HG03565 (cell line): ENCODE measurements around the gene ZNF827.

Source experiments
- ATAC-seq: cut with Tn5 transposase; IDR thresholded peaks from one replicate; pipeline ENCODE4 v1.9.1; 2021; ENCODE audit warnings: mild to moderate bottlenecking, moderate library complexity; ENCODE audit not compliant: unreplicated experiment

The ZNF827 gene

GRCh38 chr4:145808021-145808650, 130.5 kb downstream of the ZNF827 start:
- ATAC-seq = peak; percentile 67

DNA sequence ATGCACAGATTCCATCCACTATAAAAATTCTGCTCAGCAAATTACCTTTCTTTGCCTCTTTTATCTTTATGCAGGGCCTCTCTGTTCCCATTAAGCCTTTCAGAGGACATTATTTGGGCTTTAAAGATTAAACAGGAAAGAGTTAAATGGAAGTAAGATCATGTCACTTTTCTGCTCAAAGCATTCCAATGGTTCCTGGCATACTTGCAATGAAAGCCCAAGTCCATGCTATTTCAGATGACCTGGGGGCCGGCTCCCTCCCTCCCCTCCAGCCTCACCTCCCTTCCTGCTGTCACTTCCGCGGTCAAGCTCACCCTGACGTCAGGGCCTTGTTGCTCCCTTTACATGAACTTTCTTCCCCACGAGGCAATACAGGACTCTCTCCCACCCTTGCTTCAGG, 133.1 kb downstream of the ZNF827 start:
- no peak for ATAC-seq

- ATAC-seq = no peak
Observed at GRCh38 chr4:145804116-145804515, 134.5 kb downstream of the ZNF827 start.

DNA sequence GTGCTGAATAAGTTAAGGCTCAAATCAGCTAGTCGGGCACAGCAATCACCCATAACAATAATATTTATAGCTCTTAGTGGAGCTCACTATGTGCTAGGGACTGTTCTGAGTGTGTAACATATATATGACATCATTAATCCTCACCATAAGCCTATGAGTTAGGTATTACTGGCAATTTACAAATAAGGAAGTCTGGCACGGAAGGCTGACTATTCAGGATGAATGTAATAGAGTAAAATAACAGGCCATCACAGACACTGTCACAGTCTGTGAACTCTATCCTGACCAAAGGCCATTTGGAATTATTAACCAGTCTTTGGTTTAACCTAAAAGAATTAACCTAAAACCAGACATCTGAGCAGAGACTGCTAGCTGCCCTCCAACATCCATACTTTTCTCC, 139.4 kb downstream of the ZNF827 start:
- no peak for ATAC-seq

- no peak for ATAC-seq
Observed at GRCh38 chr4:145797278-145797677, 141.3 kb downstream of the ZNF827 start.

GRCh38 chr4:145796346-145796745, 142.3 kb downstream of the ZNF827 start:
- ATAC-seq = no peak

DNA sequence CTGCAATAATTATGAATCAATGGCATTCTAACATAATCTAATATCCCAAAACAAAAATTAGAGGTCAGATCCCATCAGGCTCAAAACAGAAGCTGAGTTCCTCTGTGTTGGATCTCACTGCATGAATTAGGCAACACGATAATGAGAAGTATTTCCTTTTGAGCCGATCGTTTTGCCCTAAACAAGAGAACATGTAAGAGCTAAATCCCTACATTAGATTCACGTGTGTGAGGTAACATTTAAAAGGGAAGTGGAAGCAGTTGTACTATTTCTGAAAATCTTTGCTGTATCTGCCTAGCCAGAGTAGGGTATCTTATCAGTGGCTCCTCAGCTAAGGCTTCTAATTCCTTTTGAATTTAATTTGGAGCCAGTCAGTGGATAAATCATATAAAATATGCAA, 143.1 kb downstream of the ZNF827 start:
- no peak for ATAC-seq

DNA sequence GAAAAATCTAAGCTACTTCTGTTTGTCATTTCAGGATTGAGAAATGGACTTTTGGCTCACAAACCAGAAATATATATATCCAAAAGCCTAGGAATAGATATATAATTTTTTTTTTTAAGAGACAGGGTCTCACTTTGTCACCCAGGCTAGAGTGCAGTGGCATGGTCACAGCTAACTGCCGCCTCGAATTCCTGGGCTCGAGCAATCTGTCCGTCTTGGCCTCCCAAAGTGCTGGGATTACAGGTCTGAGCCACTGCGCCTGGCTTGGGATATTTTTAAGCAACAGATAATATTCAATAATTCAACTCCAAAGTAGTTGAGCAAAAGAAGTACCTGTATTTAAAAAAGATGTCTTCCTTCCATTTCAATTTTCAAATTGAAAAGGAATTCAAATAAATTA, 146.2 kb downstream of the ZNF827 start:
- ATAC-seq = no peak

DNA sequence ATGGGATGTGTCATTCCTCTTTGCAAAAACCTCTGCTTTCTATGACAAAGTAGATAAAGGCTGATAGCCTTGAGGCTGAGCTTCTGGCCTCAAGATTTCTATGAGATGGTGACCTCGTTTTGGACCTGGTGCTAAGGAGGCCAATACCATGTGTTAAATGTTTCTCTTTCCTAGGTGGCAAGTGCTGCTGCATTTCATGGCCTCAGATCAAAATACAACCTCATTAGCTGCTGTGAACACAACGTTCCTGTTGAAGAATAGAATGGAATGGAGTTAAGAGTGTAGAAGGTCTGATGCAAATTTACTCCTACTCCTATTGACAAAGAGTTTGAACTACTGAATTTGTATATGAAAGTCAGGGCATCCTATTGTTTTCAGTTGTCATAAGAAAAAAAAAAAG, 146.6 kb downstream of the ZNF827 start:
- ATAC-seq = no peak

GRCh38 chr4:145788755-145789154, 149.9 kb downstream of the ZNF827 start:
- ATAC-seq = no peak

GRCh38 chr4:145786830-145787229, 151.8 kb downstream of the ZNF827 start:
- ATAC-seq = no peak

DNA sequence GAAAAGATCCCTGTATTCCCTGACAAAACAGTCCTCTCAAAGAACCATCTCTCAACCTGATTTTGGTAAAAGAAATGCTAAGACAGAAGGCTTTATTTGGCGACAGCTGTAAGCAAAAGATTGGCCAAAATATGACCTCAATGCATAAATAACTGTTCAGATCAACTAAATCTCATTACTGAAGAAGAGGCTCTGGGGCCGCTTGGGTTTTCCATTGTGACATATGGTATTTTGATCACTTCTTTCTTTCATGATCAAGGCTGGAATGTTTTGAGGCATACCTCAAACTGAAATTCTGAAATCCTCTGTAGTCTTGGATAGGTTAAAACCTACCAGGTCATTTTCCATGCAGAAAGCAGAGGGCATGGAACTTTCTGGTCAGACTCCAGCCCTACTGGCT, 152.4 kb downstream of the ZNF827 start:
- no peak for ATAC-seq

GRCh38 chr4:145785391-145786008, 153.1 kb downstream of the ZNF827 start:
- no peak for ATAC-seq

- no peak for ATAC-seq
Observed at GRCh38 chr4:145784036-145784435, 154.6 kb downstream of the ZNF827 start.

- no peak for ATAC-seq
Observed at GRCh38 chr4:145782756-145783155, 155.9 kb downstream of the ZNF827 start.

DNA sequence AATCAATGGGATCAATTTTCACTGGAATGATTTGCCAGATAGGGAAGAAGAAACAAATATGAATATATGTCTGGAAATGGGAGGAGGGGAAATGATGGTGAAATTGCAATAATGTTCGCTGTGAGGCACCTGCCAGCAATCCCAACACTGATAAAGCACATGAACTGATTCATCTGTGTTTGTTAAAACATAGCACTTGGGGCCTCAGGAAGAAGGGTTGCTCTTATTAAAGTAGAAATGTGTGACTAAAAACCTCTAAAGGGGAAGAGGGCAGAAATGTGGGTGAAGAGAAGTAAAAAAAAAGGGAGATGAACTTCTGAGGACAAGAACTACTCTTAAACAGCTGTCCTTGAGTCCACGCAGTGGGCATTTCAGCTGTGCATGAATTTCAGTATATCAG, 157.3 kb downstream of the ZNF827 start:
- no peak for ATAC-seq

- no peak for ATAC-seq
Observed at GRCh38 chr4:145779319-145779801, 159.3 kb downstream of the ZNF827 start.

DNA sequence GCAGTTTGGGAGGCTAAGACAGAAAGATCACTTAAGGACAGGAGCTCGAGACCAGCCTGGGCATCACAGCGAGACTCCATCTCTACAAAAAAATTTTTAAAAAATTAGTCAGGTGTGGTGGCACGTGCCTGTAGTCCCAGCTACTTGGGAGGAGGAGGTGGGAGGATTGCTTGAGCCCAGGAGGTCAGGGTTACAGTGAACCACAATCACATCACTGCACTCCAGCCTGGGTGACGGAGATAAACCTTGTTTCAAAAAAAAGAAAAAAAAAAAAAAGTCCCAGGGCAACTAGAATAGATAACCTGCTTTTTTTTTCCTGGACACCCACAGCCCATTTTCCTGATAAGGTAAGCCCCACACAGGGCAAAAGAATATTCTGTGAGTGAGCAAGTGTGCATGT, 162.4 kb downstream of the ZNF827 start:
- ATAC-seq = no peak

GRCh38 chr4:145775406-145775805, 163.2 kb downstream of the ZNF827 start:
- no peak for ATAC-seq

- ATAC-seq = no peak
Observed at GRCh38 chr4:145774473-145774872, 164.2 kb downstream of the ZNF827 start.

DNA sequence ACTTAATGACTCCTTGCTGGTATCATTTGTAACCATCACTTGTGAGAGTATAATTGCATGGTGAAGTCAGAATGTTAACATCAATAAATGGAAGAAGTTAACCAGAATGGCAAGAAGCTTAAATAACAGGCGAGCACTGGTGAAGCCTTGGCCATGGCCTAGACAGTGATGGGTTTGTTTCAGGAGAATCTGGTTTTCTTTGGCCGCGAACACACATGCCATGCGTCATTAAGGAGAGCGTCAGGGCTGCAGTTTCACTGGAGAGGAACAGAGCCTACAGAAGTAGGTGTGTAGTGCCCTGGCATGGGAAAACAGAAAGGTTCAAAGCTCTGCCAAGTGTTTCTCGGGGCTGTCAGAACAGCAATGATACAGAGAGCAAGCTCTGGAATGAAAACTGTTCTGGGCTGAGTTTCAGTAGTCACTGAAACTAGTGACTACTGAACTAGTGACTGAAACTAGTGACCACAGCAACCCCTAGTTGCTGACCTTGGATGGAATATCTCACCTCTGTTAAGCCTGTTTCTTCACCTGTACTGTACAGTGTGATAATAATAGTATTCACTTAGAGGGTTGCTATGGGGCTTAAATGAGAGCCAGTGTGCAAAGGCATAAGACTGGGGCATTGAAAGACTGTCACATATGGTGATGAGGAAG, 164.9 kb downstream of the ZNF827 start:
- ATAC-seq = peak; percentile 93

DNA sequence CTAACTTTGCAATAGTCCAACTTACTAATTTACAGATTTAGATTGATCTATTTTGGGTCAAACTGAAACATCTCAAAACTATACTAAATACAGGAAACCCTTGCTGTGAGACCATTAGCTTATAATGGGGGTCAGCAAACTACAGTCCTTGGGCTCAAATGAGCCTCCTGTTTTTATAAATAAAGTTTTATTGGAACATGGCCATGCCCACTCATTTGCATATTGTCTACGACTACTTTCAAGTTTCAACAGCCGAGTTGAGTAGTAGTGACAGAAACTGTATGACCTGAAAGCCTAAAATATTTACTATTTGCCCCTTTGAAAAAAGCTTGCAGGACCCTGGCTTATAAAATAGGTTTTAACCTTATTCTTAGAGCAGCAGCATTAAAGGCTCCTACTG, 166.3 kb downstream of the ZNF827 start:
- ATAC-seq = no peak
